ENCODE data around the gene ARHGAP33.

Gene ARHGAP33

GRCh38 chr19:35785339-35785627 is 9.9 kb downstream of the ARHGAP33 start:
- H3K27ac ChIP-seq: no peak overlapping the region
- no peaks in the 10 kb centered on the region for H3K9me3 ChIP-seq (ENCODE audit: severe bottlenecking)
- no peaks in the 10 kb centered on the region for H3K27me3 ChIP-seq (ENCODE audit: insufficient read depth, low read depth, severe bottlenecking)
- peaks cover 51% of the 10 kb centered on the region for H3K36me3 ChIP-seq
- H3K4me3 ChIP-seq (ENCODE audit: low read depth, low read length): no peak overlapping the region
- DNase-seq: no peak
- TF ChIP-seq CTCF (IDR thresholded peaks at IDR 0.05; ENCODE audit: low read depth, low read length): no peak

GRCh38 chr19:35786299-35787160 is 11.2 kb downstream of the ARHGAP33 start:
- H3K27me3 ChIP-seq (ENCODE audit: insufficient read depth, low read depth, severe bottlenecking): no peaks in the 10 kb centered on the region
- TF ChIP-seq CTCF (IDR thresholded peaks at IDR 0.05; ENCODE audit: low read depth, low read length): no peak
- H3K36me3 ChIP-seq: peaks cover 44% of the 10 kb centered on the region
- peak overlapping the region; percentile 58 for H3K27ac ChIP-seq
- no peaks in the 10 kb centered on the region for H3K9me3 ChIP-seq (ENCODE audit: severe bottlenecking)
- H3K4me3 ChIP-seq (ENCODE audit: low read depth, low read length): no peak overlapping the region
- peak; percentile 87 for DNase-seq

- peak overlapping the region; percentile 53 for H3K27ac ChIP-seq
- DNase-seq: no peak
- no peak for TF ChIP-seq CTCF (IDR thresholded peaks at IDR 0.05; ENCODE audit: low read depth, low read length)
- no peaks in the 10 kb centered on the region for H3K9me3 ChIP-seq (ENCODE audit: severe bottlenecking)
- no peaks in the 10 kb centered on the region for H3K27me3 ChIP-seq (ENCODE audit: insufficient read depth, low read depth, severe bottlenecking)
- no peak overlapping the region for H3K4me3 ChIP-seq (ENCODE audit: low read depth, low read length)
- peaks cover 38% of the 10 kb centered on the region for H3K36me3 ChIP-seq
Measured at GRCh38 chr19:35787227-35787799, 11.9 kb downstream of the ARHGAP33 start.

- Histone ChIP-seq H3K4me3 (ENCODE audit: low read depth, low read length) (no peak overlapping the region), H3K27me3 (ENCODE audit: insufficient read depth, low read depth, severe bottlenecking) (no peaks in the 10 kb centered on the region), H3K36me3 (peaks cover 31% of the 10 kb centered on the region), H3K27ac (no peak overlapping the region; the same call in none of the 2 replicates), H3K9me3 (ENCODE audit: severe bottlenecking) (no peaks in the 10 kb centered on the region)
- DNase-seq: no peak
- no peak for TF ChIP-seq CTCF (IDR thresholded peaks at IDR 0.05; ENCODE audit: low read depth, low read length)
Measured at GRCh38 chr19:35788205-35788960, 13.0 kb downstream of the ARHGAP33 start.

- DNase-seq: no peak
Measured at GRCh38 chr19:35789195-35789977, 14.0 kb downstream of the ARHGAP33 start.

More at GRCh38 chr19:35789195-35789977, 14.0 kb downstream of the ARHGAP33 start:
- TF ChIP-seq CTCF (IDR thresholded peaks at IDR 0.05; ENCODE audit: low read depth, low read length): no peak
- H3K4me3 ChIP-seq (ENCODE audit: low read depth, low read length): no peak overlapping the region
- H3K27me3 ChIP-seq (ENCODE audit: insufficient read depth, low read depth, severe bottlenecking): no peaks in the 10 kb centered on the region
- H3K9me3 ChIP-seq (ENCODE audit: severe bottlenecking): no peaks in the 10 kb centered on the region
- H3K36me3 ChIP-seq: peaks cover 31% of the 10 kb centered on the region
- peak overlapping the region; percentile 31; the same call in 1 of the 2 replicates for H3K27ac ChIP-seq
